Measurements from ENCODE around the gene MALL.
"Not testable (repeated sequence)": the region's sequence is repeated elsewhere in the genome, so short reads cannot be mapped to it uniquely, and the experiment has no call there.

GRCh38 chr2:110062332-110062731, 53.3 kb downstream of the MALL start:
- TF ChIP-seq CTCF, EZH2 (IDR thresholded peaks at IDR 0.05): not testable (repeated sequence)

All from neural progenitor cell (in vitro differentiated cells).